Measurements from ENCODE around the gene STOML2. TPM values are rescaled to one million over a fixed set of nuclear protein-coding genes. Genes with fewer than 3 reads are reported as not detected.

The STOML2 gene
- total RNA-seq, 1 donor from 2014 or later = 108 TPM

DNA sequence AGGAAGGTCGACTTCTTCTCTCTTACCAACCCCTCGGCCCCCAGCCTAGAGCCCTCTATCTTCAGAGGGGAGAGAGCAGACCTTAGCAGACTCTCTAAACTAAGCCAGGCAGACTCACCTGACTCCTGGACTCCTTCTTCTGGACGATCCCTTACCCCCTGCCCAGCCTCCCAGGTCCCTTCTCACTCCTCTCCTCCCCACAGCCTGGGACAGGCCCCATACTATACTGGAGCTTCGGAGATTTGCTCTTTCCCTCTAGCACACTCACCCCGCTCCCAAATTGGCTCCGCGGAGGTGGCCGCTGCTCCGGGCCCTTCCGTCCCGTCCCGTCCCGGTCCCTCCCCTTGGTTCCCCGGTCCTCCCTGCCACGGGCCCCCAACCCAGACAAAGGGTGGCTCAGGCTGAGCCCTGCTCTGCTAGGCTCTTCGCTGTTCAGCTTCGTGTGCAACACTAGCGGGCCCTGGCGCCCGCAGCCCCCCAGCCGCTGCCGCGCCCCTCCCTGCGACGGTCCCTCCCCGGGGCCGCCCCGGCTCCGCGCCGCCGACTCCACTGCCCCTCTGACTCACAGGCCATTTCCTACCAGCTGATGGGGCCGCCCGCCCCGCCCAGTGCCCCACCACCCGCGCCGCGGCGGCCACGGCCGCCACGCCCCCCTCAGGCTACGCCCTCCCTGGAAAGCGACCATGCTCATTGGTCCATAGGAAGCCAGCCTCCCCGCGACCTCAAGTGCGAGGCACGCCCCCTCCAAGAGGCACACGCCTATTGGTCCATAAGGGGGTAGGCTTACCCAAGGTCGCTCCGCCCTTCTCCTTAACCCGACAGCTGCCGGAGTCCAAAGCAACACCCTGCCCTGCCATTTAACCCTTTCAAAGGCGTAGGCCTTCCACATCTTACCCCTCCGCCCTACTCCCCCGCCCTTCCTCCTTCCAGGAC, 8.3 kb upstream of the STOML2 start:
- Mint-ChIP-seq H3K9me3 (no peaks in the 10 kb centered on the region), H3K36me3 (ENCODE audit: low read depth) (peaks cover 6% of the 10 kb centered on the region), H3K4me1 (peaks cover 62% of the 10 kb centered on the region), H3K27me3 (no peaks in the 10 kb centered on the region), H3K4me3 (peak overlapping the region; percentile 83), H3K27ac (peak overlapping the region; percentile 88)
- ChIA-PET CTCF (interaction anchor here (0.7 to 1.3 kb wide), 3 partner anchors 14 to 211 kb away, joined by 3 to 5 read pairs (median 5); partner anchors contain the start of gene PIGO), POLR2A (interaction anchor here (0.7 to 3.2 kb wide), 8 partner anchors 9 to 701 kb away, joined by 3 to 26 read pairs (median 7); partner anchors contain the start of genes CCDC107, FANCG, PIGO and RMRP)
- ATAC-seq (ENCODE audit: low read depth) = peak; percentile 81
- peak; percentile 86 for DNase-seq
- TF ChIP-seq, protein P1, sequence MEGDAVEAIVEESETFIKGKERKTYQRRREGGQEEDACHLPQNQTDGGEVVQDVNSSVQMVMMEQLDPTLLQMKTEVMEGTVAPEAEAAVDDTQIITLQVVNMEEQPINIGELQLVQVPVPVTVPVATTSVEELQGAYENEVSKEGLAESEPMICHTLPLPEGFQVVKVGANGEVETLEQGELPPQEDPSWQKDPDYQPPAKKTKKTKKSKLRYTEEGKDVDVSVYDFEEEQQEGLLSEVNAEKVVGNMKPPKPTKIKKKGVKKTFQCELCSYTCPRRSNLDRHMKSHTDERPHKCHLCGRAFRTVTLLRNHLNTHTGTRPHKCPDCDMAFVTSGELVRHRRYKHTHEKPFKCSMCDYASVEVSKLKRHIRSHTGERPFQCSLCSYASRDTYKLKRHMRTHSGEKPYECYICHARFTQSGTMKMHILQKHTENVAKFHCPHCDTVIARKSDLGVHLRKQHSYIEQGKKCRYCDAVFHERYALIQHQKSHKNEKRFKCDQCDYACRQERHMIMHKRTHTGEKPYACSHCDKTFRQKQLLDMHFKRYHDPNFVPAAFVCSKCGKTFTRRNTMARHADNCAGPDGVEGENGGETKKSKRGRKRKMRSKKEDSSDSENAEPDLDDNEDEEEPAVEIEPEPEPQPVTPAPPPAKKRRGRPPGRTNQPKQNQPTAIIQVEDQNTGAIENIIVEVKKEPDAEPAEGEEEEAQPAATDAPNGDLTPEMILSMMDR (IDR thresholded peaks at IDR 0.05) = no peak
- intact Hi-C loops (cut with micrococcal nuclease) = loop anchor here (1.0 to 10.0 kb wide), 10 partner anchors 8 to 1636 kb away; partner anchors contain the start of genes DNAI1, DNAJB5, FAM219A and GALT

DNA sequence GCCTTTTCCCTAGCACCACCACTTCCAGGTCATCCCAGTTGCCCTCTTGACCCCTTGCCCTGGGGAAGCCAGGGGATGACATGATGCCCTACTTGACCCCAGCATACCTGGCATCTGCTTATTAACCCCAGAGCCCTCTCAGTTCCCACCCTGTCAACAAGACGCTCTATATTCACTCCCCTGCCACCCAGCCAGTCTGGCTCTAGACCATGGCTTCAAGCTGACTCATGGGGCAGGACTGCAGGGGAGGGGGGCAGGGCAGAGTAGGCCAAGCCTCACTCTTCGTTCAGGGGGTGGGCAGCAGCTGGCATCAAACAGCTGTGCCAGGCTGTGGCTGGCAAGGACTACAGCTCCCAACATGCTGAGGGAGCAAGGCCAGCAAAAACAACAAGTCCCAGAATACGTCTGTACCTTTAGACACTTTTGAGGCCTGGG, 7.4 kb upstream of the STOML2 start:
- no peak for DNase-seq
- ChIA-PET CTCF (interaction anchor here (0.7 to 1.3 kb wide), 3 partner anchors 13 to 210 kb away, joined by 3 to 5 read pairs (median 5); partner anchors contain the start of gene PIGO), POLR2A (interaction anchor here (0.7 to 3.2 kb wide), 7 partner anchors 8 to 702 kb away, joined by 3 to 26 read pairs (median 6); partner anchors contain the start of genes CCDC107, FANCG, RMRP and SPAG8)
- no peaks in the 10 kb centered on the region for H3K9me3 Mint-ChIP-seq
- intact Hi-C loops (cut with micrococcal nuclease) = loop anchor here (5.0 to 10.0 kb wide), 4 partner anchors 463 to 1636 kb away; partner anchors contain the start of genes GALT, MYORG, NOL6 and RECK
- TF ChIP-seq, protein P1 (IDR thresholded peaks at IDR 0.05) = no peak
- H3K27ac Mint-ChIP-seq = peak overlapping the region; percentile 88
- H3K36me3 Mint-ChIP-seq (ENCODE audit: low read depth) = peaks cover 12% of the 10 kb centered on the region
- H3K4me1 Mint-ChIP-seq = peaks cover 52% of the 10 kb centered on the region
- no peak for ATAC-seq (ENCODE audit: low read depth)
- peak overlapping the region; percentile 83 for H3K4me3 Mint-ChIP-seq
- no peaks in the 10 kb centered on the region for H3K27me3 Mint-ChIP-seq

GRCh38 chr9:35108946-35109575, 6.1 kb upstream of the STOML2 start:
- H3K4me3 Mint-ChIP-seq = no peak overlapping the region
- intact Hi-C loops (cut with micrococcal nuclease) = no loop called here
- no peaks in the 10 kb centered on the region for H3K27me3 Mint-ChIP-seq
- ATAC-seq (ENCODE audit: low read depth) (no peak), DNase-seq (no peak)
- peaks cover 40% of the 10 kb centered on the region for H3K4me1 Mint-ChIP-seq
- CTCF ChIA-PET = no interaction called here
- peaks cover 14% of the 10 kb centered on the region for H3K36me3 Mint-ChIP-seq (ENCODE audit: low read depth)
- POLR2A ChIA-PET = no interaction called here
- H3K27ac Mint-ChIP-seq = no peak overlapping the region
- TF ChIP-seq, protein P1 (IDR thresholded peaks at IDR 0.05) = no peak
- H3K9me3 Mint-ChIP-seq = no peaks in the 10 kb centered on the region

DNA sequence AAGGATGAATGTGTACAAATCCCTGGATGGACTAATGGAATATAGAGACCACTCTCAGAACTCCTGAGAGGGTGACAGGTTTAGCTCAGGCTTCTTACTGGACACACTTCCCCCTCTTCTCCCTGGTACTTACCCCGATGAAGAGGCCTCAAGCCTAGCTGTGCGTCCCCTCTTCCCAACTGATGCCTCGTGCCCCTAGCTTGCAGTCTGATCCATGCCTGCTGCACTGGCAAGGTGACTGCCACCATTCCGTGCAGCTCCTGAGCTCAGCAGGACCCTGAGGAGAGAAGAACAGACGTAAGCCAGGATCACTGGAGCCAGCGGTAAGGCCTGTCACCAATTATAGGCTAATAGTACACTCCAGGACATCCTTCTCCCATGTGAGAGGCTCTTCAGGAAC, 5.5 kb upstream of the STOML2 start:
- Mint-ChIP-seq H3K27me3 (no peaks in the 10 kb centered on the region), H3K4me1 (peaks cover 37% of the 10 kb centered on the region), H3K4me3 (no peak overlapping the region), H3K9me3 (no peaks in the 10 kb centered on the region), H3K36me3 (ENCODE audit: low read depth) (peaks cover 14% of the 10 kb centered on the region), H3K27ac (no peak overlapping the region)
- ChIA-PET POLR2A (no interaction called here), CTCF (no interaction called here)
- intact Hi-C loops (cut with micrococcal nuclease) = no loop called here
- DNase-seq (no peak), ATAC-seq (ENCODE audit: low read depth) (no peak)
- TF ChIP-seq, protein P1 (IDR thresholded peaks at IDR 0.05) = no peak
